Heart right ventricle (tissue), 16 donors: ENCODE data around the gene ALB. TPM values are rescaled to one million over a fixed set of nuclear protein-coding genes. Genes with fewer than 3 reads are reported as not detected.

Experiments
- ATAC-seq, 8 donors: fragments of 200-7000 bp; cut with Tn5 transposase; one replicate each; pipeline ENCODE4 v1.9.1; 2020; ENCODE audit warnings: mild to moderate bottlenecking in 8 of 8, moderate library complexity in 8 of 8, moderate number of reproducible peaks in 1 of 8
- DNase-seq, 2 donors: peaks; one replicate each; pipeline ENCODE4 v3.0.0-alpha.2; 2020
- H3K27ac ChIP-seq, 10 donors: fragments of 200-600 bp; sonication (generic) in 2 of 10; one replicate each; pipeline versions ENCODE4 v1.5.0 to v1.8.0; 2020 to 2022; ENCODE audit warnings: mild to moderate bottlenecking in 3 of 10
- H3K27me3 ChIP-seq, 7 donors: fragments of 200-600 bp; one replicate each; pipeline ENCODE4 v1.8.0; 2021 to 2022; ENCODE audit warnings: mild to moderate bottlenecking in 2 of 7
- H3K36me3 ChIP-seq, 9 donors: fragments of 200-600 bp; sonication (generic) in 1 of 9; one replicate each; pipeline versions ENCODE4 v1.5.0 to v1.8.0; 2020 to 2022; ENCODE audit warnings: mild to moderate bottlenecking in 2 of 9
- H3K4me1 ChIP-seq, 9 donors: fragments of 200-600 bp; sonication (generic) in 1 of 9; one replicate each; pipeline versions ENCODE4 v1.5.0 to v1.8.0; 2020 to 2022; ENCODE audit warnings: mild to moderate bottlenecking in 4 of 9
- H3K4me3 ChIP-seq, 10 donors: fragments of 200-600 bp; sonication (generic) in 2 of 10; one replicate each; pipeline versions ENCODE4 v1.5.0 to v1.8.0; 2020 to 2022; ENCODE audit warnings: mild to moderate bottlenecking in 7 of 10, moderate library complexity in 2 of 10
- H3K9me3 ChIP-seq, 11 donors: fragments of 200-600 bp in 10 of 11; sonication (generic) in 2 of 11; one replicate each; pipeline versions ENCODE4 v1.5.0 to v1.8.0; 2013 to 2022; ENCODE audit warnings: mild to moderate bottlenecking in 2 of 11, control low read depth in 1 of 11, moderate library complexity in 1 of 11
- WGBS, 2 donors: extraction: QIAGEN DNeasy Blood & Tissue Kit; methylation state at CpG; one replicate each; pipeline ENCODE4 v1.1.7; 2013; ENCODE audit warnings: inconsistent platforms in 1 of 2; 5-methylcytosine and 5-hydroxymethylcytosine counted together
- intact Hi-C, 10 donors: fragments of 100-400 bp; cut with DNase I; formaldehyde crosslinking; loops; one replicate each; pipeline versions ENCODE4 v1.11.1 to v1.14.2; 2022
- polyA plus RNA-seq, 2 donors: library from polyadenylated mRNA; stranded (reverse); fragments of 200-250 nt; gene quantifications; one replicate each; pipeline ENCODE4 v1.2.3, GENCODE V29; 2013
- total RNA-seq, 10 donors: library from RNA; stranded (reverse); fragmentation: NEBNext Ultra II Directional in 3 of 10; extraction: Animal tissue kit (Norgen Biotek cat#: 25700) in 3 of 10; gene quantifications; one replicate each; pipeline versions ENCODE4 v1.2.1 to v1.2.4, GENCODE V29; 2021 to 2023
- TF ChIP-seq, protein P1 (sequence below), 9 donors: fragments of 200-600 bp; sonication (generic) in 2 of 9; IDR thresholded peaks; one replicate each; pipeline versions ENCODE4 v1.5.0 to v1.8.0; 2021 to 2022; ENCODE audit warnings: antibody characterized with exemption in 9 of 9, mild to moderate bottlenecking in 5 of 9, moderate library complexity in 1 of 9
- donor health status: Arrhythmogenic right ventricular cardiomyopathy.
- donor health status: ischemic (EF 13 %, LVEDD 7.1; RV severe dilation, severe dysfunction).
- donor health status: healthy with polysubstance abuse.
- donor health status: DM: no; HTN: yes; CAD: no.
- donor health status: DM: no; HTN: no; CAD: no.
- donor health status: ischemic (EF 25% LVEDD 6.9; RV normal size, moderate dysfunction).
- donor health status: ischemic (EF 25% LVEDD 5.7; RV mildly dilated, moderate dysfunction).
- donor health status: healthy.
- donor health status: DM: yes; HTN: yes; CAD: no.
- donor health status: Ischemic cardiomyopathy.
- donor health status: ischemic (EF 35%, LVEDD 5.7; RV mildly dilated, moderate dysfunction).
- donor health status: nonischemic (EF 11% LVEDD 7.7; RV severe dilation, severe dysfunction).
- donor health status: DM: yes; HTN: yes; CAD: no.
- donor health status: PGD.
- donor health status: ischemic (EF 29% LVEDD 5.4; RV normal size, mild dysfunction).
- donor health status: nonischemic (EF 23%, LVEDD 6.1; RV moderate dilation, normal function).

The ALB gene
- total and polyA plus RNA-seq, 12 donors = 0.06 to 2.4 (median 0.53) TPM; not detected in 7

DNA sequence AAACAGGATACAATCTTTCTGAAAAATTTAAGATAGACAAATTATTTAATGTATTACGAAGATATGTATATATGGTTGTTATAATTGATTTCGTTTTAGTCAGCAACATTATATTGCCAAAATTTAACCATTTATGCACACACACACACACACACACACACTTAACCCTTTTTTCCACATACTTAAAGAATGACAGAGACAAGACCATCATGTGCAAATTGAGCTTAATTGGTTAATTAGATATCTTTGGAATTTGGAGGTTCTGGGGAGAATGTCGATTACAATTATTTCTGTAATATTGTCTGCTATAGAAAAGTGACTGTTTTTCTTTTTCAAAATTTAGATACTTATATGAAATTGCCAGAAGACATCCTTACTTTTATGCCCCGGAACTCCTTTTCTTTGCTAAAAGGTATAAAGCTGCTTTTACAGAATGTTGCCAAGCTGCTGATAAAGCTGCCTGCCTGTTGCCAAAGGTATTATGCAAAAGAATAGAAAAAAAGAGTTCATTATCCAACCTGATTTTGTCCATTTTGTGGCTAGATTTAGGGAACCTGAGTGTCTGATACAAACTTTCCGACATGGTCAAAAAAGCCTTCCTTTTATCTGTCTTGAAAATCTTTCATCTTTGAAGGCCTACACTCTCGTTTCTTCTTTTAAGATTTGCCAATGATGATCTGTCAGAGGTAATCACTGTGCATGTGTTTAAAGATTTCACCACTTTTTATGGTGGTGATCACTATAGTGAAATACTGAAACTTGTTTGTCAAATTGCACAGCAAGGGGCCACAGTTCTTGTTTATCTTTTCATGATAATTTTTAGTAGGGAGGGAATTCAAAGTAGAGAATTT is 5.2 kb downstream of the ALB start:
- TF ChIP-seq, protein P1, sequence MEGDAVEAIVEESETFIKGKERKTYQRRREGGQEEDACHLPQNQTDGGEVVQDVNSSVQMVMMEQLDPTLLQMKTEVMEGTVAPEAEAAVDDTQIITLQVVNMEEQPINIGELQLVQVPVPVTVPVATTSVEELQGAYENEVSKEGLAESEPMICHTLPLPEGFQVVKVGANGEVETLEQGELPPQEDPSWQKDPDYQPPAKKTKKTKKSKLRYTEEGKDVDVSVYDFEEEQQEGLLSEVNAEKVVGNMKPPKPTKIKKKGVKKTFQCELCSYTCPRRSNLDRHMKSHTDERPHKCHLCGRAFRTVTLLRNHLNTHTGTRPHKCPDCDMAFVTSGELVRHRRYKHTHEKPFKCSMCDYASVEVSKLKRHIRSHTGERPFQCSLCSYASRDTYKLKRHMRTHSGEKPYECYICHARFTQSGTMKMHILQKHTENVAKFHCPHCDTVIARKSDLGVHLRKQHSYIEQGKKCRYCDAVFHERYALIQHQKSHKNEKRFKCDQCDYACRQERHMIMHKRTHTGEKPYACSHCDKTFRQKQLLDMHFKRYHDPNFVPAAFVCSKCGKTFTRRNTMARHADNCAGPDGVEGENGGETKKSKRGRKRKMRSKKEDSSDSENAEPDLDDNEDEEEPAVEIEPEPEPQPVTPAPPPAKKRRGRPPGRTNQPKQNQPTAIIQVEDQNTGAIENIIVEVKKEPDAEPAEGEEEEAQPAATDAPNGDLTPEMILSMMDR (IDR thresholded peaks at IDR 0.05) = no peak
- Histone ChIP-seq H3K9me3 (no peaks in the 10 kb centered on the region), H3K27ac (no peak overlapping the region), H3K4me1 (no peaks in the 10 kb centered on the region), H3K27me3 (peaks cover 0 to 5% (median 0%) of the 10 kb centered on the region in 7 donors), H3K36me3 (no peaks in the 10 kb centered on the region), H3K4me3 (no peak overlapping the region)
- DNase-seq = no peak
- 76 to 87% methylated on average over 6 of the region's 6 CpGs for WGBS, 2 donors
- intact Hi-C loops = no loop called here
- no peak for ATAC-seq

DNA sequence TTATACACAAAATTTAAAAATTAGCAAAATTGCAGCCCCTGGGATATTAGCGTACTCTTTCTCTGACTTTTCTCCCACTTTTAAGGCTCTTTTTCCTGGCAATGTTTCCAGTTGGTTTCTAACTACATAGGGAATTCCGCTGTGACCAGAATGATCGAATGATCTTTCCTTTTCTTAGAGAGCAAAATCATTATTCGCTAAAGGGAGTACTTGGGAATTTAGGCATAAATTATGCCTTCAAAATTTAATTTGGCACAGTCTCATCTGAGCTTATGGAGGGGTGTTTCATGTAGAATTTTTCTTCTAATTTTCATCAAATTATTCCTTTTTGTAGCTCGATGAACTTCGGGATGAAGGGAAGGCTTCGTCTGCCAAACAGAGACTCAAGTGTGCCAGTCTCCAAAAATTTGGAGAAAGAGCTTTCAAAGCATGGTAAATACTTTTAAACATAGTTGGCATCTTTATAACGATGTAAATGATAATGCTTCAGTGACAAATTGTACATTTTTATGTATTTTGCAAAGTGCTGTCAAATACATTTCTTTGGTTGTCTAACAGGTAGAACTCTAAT is 6.0 kb downstream of the ALB start:
- no peak overlapping the region for H3K27ac ChIP-seq
- no peak for ATAC-seq
- peaks cover 0 to 5% (median 0%) of the 10 kb centered on the region in 7 donors for H3K27me3 ChIP-seq
- DNase-seq = no peak
- WGBS, 2 donors = 83 to 88% methylated on average over 8 of the region's 8 CpGs
- no peaks in the 10 kb centered on the region for H3K36me3 ChIP-seq
- no peaks in the 10 kb centered on the region for H3K9me3 ChIP-seq
- H3K4me3 ChIP-seq = no peak overlapping the region
- intact Hi-C loops = no loop called here
- H3K4me1 ChIP-seq = no peaks in the 10 kb centered on the region
- TF ChIP-seq, protein P1 (IDR thresholded peaks at IDR 0.05) = no peak

DNA sequence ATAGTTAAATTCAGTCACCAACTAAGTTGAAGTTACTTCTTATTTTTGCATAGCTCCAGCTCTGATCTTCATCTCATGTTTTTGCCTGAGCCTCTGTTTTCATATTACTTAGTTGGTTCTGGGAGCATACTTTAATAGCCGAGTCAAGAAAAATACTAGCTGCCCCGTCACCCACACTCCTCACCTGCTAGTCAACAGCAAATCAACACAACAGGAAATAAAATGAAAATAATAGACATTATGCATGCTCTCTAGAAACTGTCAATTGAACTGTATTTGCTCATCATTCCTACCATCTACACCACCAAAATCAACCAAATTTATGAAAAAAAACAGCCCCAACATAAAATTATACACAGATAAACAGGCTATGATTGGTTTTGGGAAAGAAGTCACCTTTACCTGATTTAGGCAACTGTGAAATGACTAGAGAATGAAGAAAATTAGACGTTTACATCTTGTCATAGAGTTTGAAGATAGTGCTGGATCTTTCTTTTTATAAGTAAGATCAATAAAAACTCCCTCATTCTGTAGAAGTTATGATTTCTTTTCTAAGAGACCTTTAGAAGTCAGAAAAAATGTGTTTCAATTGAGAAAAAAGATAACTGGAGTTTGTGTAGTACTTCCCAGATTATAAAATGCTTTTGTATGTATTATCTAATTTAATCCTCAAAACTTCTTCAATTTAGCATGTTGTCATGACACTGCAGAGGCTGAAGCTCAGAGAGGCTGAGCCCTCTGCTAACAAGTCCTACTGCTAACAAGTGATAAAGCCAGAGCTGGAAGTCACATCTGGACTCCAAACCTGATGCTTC is 7.0 kb downstream of the ALB start:
- TF ChIP-seq, protein P1 (IDR thresholded peaks at IDR 0.05) = no peak
- DNase-seq (no peak), ATAC-seq (no peak)
- Histone ChIP-seq H3K9me3 (no peaks in the 10 kb centered on the region), H3K36me3 (no peaks in the 10 kb centered on the region), H3K4me1 (no peaks in the 10 kb centered on the region), H3K27ac (no peak overlapping the region), H3K27me3 (peaks cover 0 to 5% (median 0%) of the 10 kb centered on the region in 7 donors), H3K4me3 (no peak overlapping the region)
- WGBS, 2 donors = 75 to 76% methylated on average over 3 of the region's 3 CpGs
- intact Hi-C loops = no loop called here

DNA sequence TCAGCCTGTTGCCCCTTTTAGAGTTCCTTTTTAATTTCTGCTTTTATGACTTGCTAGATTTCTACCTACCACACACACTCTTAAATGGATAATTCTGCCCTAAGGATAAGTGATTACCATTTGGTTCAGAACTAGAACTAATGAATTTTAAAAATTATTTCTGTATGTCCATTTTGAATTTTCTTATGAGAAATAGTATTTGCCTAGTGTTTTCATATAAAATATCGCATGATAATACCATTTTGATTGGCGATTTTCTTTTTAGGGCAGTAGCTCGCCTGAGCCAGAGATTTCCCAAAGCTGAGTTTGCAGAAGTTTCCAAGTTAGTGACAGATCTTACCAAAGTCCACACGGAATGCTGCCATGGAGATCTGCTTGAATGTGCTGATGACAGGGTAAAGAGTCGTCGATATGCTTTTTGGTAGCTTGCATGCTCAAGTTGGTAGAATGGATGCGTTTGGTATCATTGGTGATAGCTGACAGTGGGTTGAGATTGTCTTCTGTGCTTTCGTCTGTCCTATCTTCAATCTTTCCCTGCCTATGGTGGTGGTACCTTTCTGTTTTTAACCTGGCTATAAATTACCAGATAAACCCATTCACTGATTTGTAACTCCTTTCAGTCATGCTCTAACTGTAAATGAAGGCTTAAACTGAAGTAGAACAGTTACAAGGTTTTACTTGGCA is 7.8 kb downstream of the ALB start:
- H3K27ac ChIP-seq = no peak overlapping the region
- no peaks in the 10 kb centered on the region for H3K9me3 ChIP-seq
- H3K36me3 ChIP-seq = no peaks in the 10 kb centered on the region
- DNase-seq (no peak), ATAC-seq (no peak)
- no peak overlapping the region for H3K4me3 ChIP-seq
- WGBS, 2 donors = 68 to 77% methylated on average over 8 of the region's 8 CpGs
- TF ChIP-seq, protein P1 (IDR thresholded peaks at IDR 0.05) = no peak
- H3K27me3 ChIP-seq = peaks cover 0 to 5% (median 0%) of the 10 kb centered on the region in 7 donors
- no peaks in the 10 kb centered on the region for H3K4me1 ChIP-seq
- intact Hi-C loops = no loop called here
